SK-N-SH (cell line): ENCODE data around the gene CDX2. TPM values are rescaled to one million over a fixed set of nuclear protein-coding genes. Genes with fewer than 3 reads are reported as not detected.

ENCODE experiments used
- CTCF ChIA-PET: fragments of 300-600, 350-600 bp; formaldehyde crosslinking; extraction: SDS; loops from one replicate; lab custom pipeline; 2021; lab: Yijun Ruan, JAX
- POLR2A ChIA-PET: fragments of 350-600 bp; sonication (Branson Sonifier 250); formaldehyde crosslinking; extraction: SDS; loops from one replicate; lab custom pipeline; 2020; ENCODE audit warnings: antibody characterized with exemption, inconsistent platforms; lab: Yijun Ruan, JAX
- DNase-seq: peaks from one replicate; pipeline ENCODE4 v3.0.0; 2012
- H2AFZ ChIP-seq: fragments of 200-600 bp; sonication (generic); 2 replicates; pipeline ENCODE4 v1.8.1; 2016; ENCODE audit warnings: antibody characterized with exemption, mild to moderate bottlenecking, low read depth
- H3F3A ChIP-seq: fragments of 200-600 bp; sonication (generic); replicated peaks from 2 replicates; pipeline ENCODE3; 2016; ENCODE audit warnings: antibody characterized with exemption, mild to moderate bottlenecking; ENCODE audit not compliant: insufficient read depth
- H3K27ac ChIP-seq, 2 experiments: fragments of 200-500 bp in 1 of 2; fragments of 200-600 bp in 1 of 2; sonication (Bioruptor generic) in 1 of 2; sonication (generic), shearing (Covaris generic) in 1 of 2; 2 replicates each; pipeline versions ENCODE4 v1.5.1 to v1.6.1; 2014 to 2016; ENCODE audit warnings: low read depth in 2 of 2, inconsistent platforms in 1 of 2, low read length in 1 of 2, mild to moderate bottlenecking in 1 of 2, mixed read lengths in 1 of 2
- H3K27me3 ChIP-seq: fragments of 200-600 bp; sonication (generic), shearing (Covaris generic); 2 replicates; pipeline ENCODE4 v1.6.1; 2016; ENCODE audit warnings: mixed run types; ENCODE audit not compliant: insufficient read depth
- H3K36me3 ChIP-seq, 2 experiments: fragments of 200-500 bp in 1 of 2; fragments of 200-600 bp in 1 of 2; sonication (Bioruptor generic) in 1 of 2; sonication (generic) in 1 of 2; replicated peaks in 1 of 2; 2 replicates each; pipeline versions ENCODE3 to v1.5.1; 2014 to 2016; ENCODE audit warnings: low read length in 1 of 2, mild to moderate bottlenecking in 1 of 2; ENCODE audit not compliant: insufficient read depth in 2 of 2, control insufficient read depth in 1 of 2
- H3K4me1 ChIP-seq, 2 experiments: fragments of 200-500 bp in 1 of 2; fragments of 200-600 bp in 1 of 2; sonication (Bioruptor generic) in 1 of 2; sonication (generic), shearing (Covaris generic) in 1 of 2; 2 replicates each; pipeline versions ENCODE4 v1.5.1 to v1.6.1; 2014 to 2016; ENCODE audit warnings: low read depth in 1 of 2, low read length in 1 of 2, mixed run types in 1 of 2; ENCODE audit not compliant: insufficient read depth in 2 of 2, control insufficient read depth in 1 of 2
- H3K4me2 ChIP-seq: fragments of 200-600 bp; sonication (generic), shearing (Covaris generic); 2 replicates; pipeline ENCODE4 v1.6.1; 2017; ENCODE audit warnings: mixed run types
- H3K4me3 ChIP-seq, 2 experiments: fragments of 200-500 bp in 1 of 2; fragments of 200-600 bp in 1 of 2; sonication (Bioruptor generic) in 1 of 2; sonication (generic), shearing (Covaris generic) in 1 of 2; 2 replicates each; pipeline versions ENCODE4 v1.5.1 to v1.8.1; 2014 to 2016; ENCODE audit warnings: low read depth in 2 of 2, inconsistent platforms in 1 of 2, low read length in 1 of 2, mild to moderate bottlenecking in 1 of 2, mixed read lengths in 1 of 2, moderate library complexity in 1 of 2
- H3K79me2 ChIP-seq: fragments of 200-600 bp; sonication (generic); 2 replicates; pipeline ENCODE4 v1.8.1; 2017; ENCODE audit warnings: mild to moderate bottlenecking; ENCODE audit not compliant: insufficient read depth
- H3K9ac ChIP-seq: fragments of 200-600 bp; sonication (generic); 2 replicates; pipeline ENCODE4 v1.6.1; 2017; ENCODE audit warnings: mixed run types
- H3K9me2 ChIP-seq: fragments of 200-600 bp; sonication (generic); 2 replicates; pipeline ENCODE4 v1.6.1; 2017; ENCODE audit warnings: mixed run types
- H3K9me3 ChIP-seq: fragments of 200-600 bp; sonication (generic); 2 replicates; pipeline ENCODE4 v1.6.1; 2017; ENCODE audit warnings: mixed run types, mild to moderate bottlenecking, moderate library complexity
- H4K20me1 ChIP-seq: fragments of 200-600 bp; sonication (generic); 2 replicates; pipeline ENCODE4 v1.6.1; 2017; ENCODE audit warnings: mild to moderate bottlenecking, mixed run types; ENCODE audit not compliant: insufficient read depth
- CTCF ChIP-seq: fragments of 200-600 bp; sonication (generic); IDR thresholded peaks from 2 replicates; pipeline ENCODE4 v1.6.1; 2017; ENCODE audit warnings: antibody characterized with exemption, mild to moderate bottlenecking, moderate library complexity
- ELF1 ChIP-seq: IDR thresholded peaks from 2 replicates; pipeline ENCODE4 v1.4.0; 2012
- EP300 ChIP-seq, 2 experiments: IDR thresholded peaks; 2 replicates each; pipeline versions ENCODE4 v1.4.0 to v1.6.1; 2012; ENCODE audit warnings: borderline replicate concordance in 1 of 2, low read depth in 1 of 2, low read length in 1 of 2
- EZH2phosphoT487 ChIP-seq: fragments of 200-600 bp; sonication (generic); IDR thresholded peaks from 2 replicates; pipeline ENCODE4 v1.6.1; 2017; ENCODE audit warnings: low read depth, mixed run types, mild to moderate bottlenecking, antibody characterized with exemption, moderate library complexity, borderline replicate concordance
- FOSL2 ChIP-seq: IDR thresholded peaks from 2 replicates; pipeline ENCODE4 v1.4.0; 2012; ENCODE audit warnings: low read depth, mild to moderate bottlenecking, moderate library complexity, borderline replicate concordance
- GABPA ChIP-seq: IDR thresholded peaks from 2 replicates; pipeline ENCODE4 v1.4.0; 2012; ENCODE audit warnings: low read depth, mild to moderate bottlenecking
- GATA2 ChIP-seq: sonication (generic); formaldehyde crosslinking; IDR thresholded peaks from 2 replicates; pipeline ENCODE4 v1.5.0; 2020; ENCODE audit warnings: mild to moderate bottlenecking, missing genetic modification reagents
- IRF3 ChIP-seq: fragments of 150-350 bp; IDR thresholded peaks from 2 replicates; pipeline ENCODE4 v1.6.1; 2016; ENCODE audit warnings: mild to moderate bottlenecking, low read depth, low read length
- JUND ChIP-seq: IDR thresholded peaks from 2 replicates; pipeline ENCODE4 v1.4.0; 2012
- MEF2A ChIP-seq: IDR thresholded peaks from 2 replicates; pipeline ENCODE4 v1.4.0; 2012; ENCODE audit warnings: low read depth, borderline replicate concordance
- NFIC ChIP-seq: IDR thresholded peaks from 2 replicates; pipeline ENCODE4 v1.4.0; 2012; ENCODE audit warnings: borderline replicate concordance
- PBX3 ChIP-seq: IDR thresholded peaks from 2 replicates; pipeline ENCODE4; 2012
- POLR2AphosphoS5 ChIP-seq: IDR thresholded peaks from 2 replicates; pipeline ENCODE4 v1.6.1; 2012; ENCODE audit warnings: low read depth, low read length
- RAD21 ChIP-seq: IDR thresholded peaks from 2 replicates; pipeline ENCODE4 v1.6.1; 2012; ENCODE audit warnings: mild to moderate bottlenecking, low read length
- RCOR1 ChIP-seq: fragments of 150-350 bp; IDR thresholded peaks from 2 replicates; pipeline ENCODE4 v1.6.1; 2017; ENCODE audit warnings: antibody characterized with exemption, low read length
- RFX5 ChIP-seq: IDR thresholded peaks from 2 replicates; pipeline ENCODE4 v1.6.1; 2012; ENCODE audit warnings: mild to moderate bottlenecking, improper control_type of control experiment, low read length
- SIN3A ChIP-seq: IDR thresholded peaks from 2 replicates; pipeline ENCODE4 v1.6.1; 2012; ENCODE audit warnings: low read depth, mild to moderate bottlenecking, low read length, moderate library complexity, borderline replicate concordance
- SMC3 ChIP-seq: IDR thresholded peaks from 2 replicates; pipeline ENCODE4 v1.6.1; 2012; ENCODE audit warnings: low read depth, low read length, improper control_type of control experiment
- TAF1 ChIP-seq: IDR thresholded peaks from 2 replicates; pipeline ENCODE4 v1.6.1; 2012; ENCODE audit warnings: low read depth, mild to moderate bottlenecking, low read length, moderate library complexity, borderline replicate concordance
- USF2 ChIP-seq: fragments of 150-350 bp; IDR thresholded peaks from 2 replicates; pipeline ENCODE4 v1.6.1; 2017; ENCODE audit warnings: antibody characterized with exemption, low read length, low read depth, borderline replicate concordance
- YY1 ChIP-seq: IDR thresholded peaks from 2 replicates; pipeline ENCODE4 v1.4.0; 2012; ENCODE audit warnings: low read depth, mild to moderate bottlenecking
- WGBS: methylation state at CpG from one replicate; pipeline ENCODE4 v1.1.6; 2017; ENCODE audit warnings: low lambda C conversion rate; 5-methylcytosine and 5-hydroxymethylcytosine counted together
- polyA plus RNA-seq, 3 experiments: library from polyadenylated mRNA; depleted of rRNA; stranded (reverse); fragments of >200 nt; gene quantifications; 2 replicates each; pipeline ENCODE4 v1.2.3, GENCODE V29; 2012

The CDX2 gene
- polyA plus RNA-seq, 1 of the 3 experiments (the other 2 are of a cell fraction), result not detected

- no peak for TF ChIP-seq PBX3
Observed at GRCh38 chr13:28013482-28013881, 44.4 kb upstream of the CDX2 start (continued).

GRCh38 chr13:28012896-28013295 is 43.8 kb upstream of the CDX2 start:
- Histone ChIP-seq H3K4me3 (no peak overlapping the region), H2AFZ (no peak overlapping the region), H3K36me3 (no peaks in the 10 kb centered on the region), H3K9me2 (no peaks in the 10 kb centered on the region), H3K4me1 (no peaks in the 10 kb centered on the region), H3K27ac (no peak overlapping the region), H3K79me2 (no peaks in the 10 kb centered on the region), H3K4me2 (no peak overlapping the region), H3K27me3 (peaks cover 42% of the 10 kb centered on the region; the same call in 1 of the 2 replicates), H3K9ac (no peak overlapping the region), H3K9me3 (no peaks in the 10 kb centered on the region)
- CTCF ChIA-PET, result no interaction called here
- DNase-seq, result no peak
- TF ChIP-seq RCOR1 (no peak), POLR2AphosphoS5 (no peak), SMC3 (no peak), JUND (no peak), EP300 (IDR thresholded peaks at IDR 0.05; ENCODE audit: borderline replicate concordance in 1 of 2, low read depth in 1 of 2, low read length in 1 of 2) (no peak), ELF1 (no peak), NFIC (no peak), IRF3 (no peak), TAF1 (no peak), RAD21 (no peak), YY1 (no peak)
- TF ChIP-seq, all 33 proteins: peak for 0
- no peaks in the 10 kb centered on the region for H3F3A ChIP-seq
- POLR2A ChIA-PET, result no interaction called here
- H4K20me1 ChIP-seq, result no peaks in the 10 kb centered on the region

GRCh38 chr13:28012383-28012782 is 43.3 kb upstream of the CDX2 start:
- Histone ChIP-seq H3K27ac (no peak overlapping the region), H3K4me3 (no peak overlapping the region), H3K27me3 (peaks cover 42% of the 10 kb centered on the region; the same call in 1 of the 2 replicates), H2AFZ (no peak overlapping the region), H4K20me1 (no peaks in the 10 kb centered on the region), H3K36me3 (no peaks in the 10 kb centered on the region), H3F3A (no peaks in the 10 kb centered on the region), H3K9me3 (no peaks in the 10 kb centered on the region), H3K4me1 (no peaks in the 10 kb centered on the region), H3K9ac (no peak overlapping the region), H3K9me2 (no peaks in the 10 kb centered on the region), H3K4me2 (no peak overlapping the region), H3K79me2 (no peaks in the 10 kb centered on the region)
- no peak for DNase-seq
- POLR2A ChIA-PET, result no interaction called here
- CTCF ChIA-PET, result interaction anchor here (1.0 kb wide), 1 partner anchor 28 kb away, joined by 4 read pairs; no protein-coding TSS in a partner anchor
- WGBS, result 6% methylated on average over 4 of the region's 4 CpGs
- no peak for TF ChIP-seq POLR2AphosphoS5
- no peak for TF ChIP-seq RFX5
- TF ChIP-seq MEF2A, result no peak
- no peak for TF ChIP-seq SIN3A
- no peak for TF ChIP-seq GABPA
- TF ChIP-seq EZH2phosphoT487, result no peak
- no peak for TF ChIP-seq USF2
- no peak for TF ChIP-seq CTCF
- TF ChIP-seq ELF1, result no peak
- TF ChIP-seq SMC3, result no peak
- TF ChIP-seq EP300 (IDR thresholded peaks at IDR 0.05; ENCODE audit: borderline replicate concordance in 1 of 2, low read depth in 1 of 2, low read length in 1 of 2), result no peak
- no peak for TF ChIP-seq RAD21
- TF ChIP-seq IRF3, result no peak
- TF ChIP-seq FOSL2, result no peak
- no peak for TF ChIP-seq GATA2 (CRISPR knock-in tag)
- TF ChIP-seq JUND, result no peak
